CD14-positive monocyte (primary cell): ENCODE data around the gene UBE2H. TPM values are rescaled to one million over a fixed set of nuclear protein-coding genes. Genes with fewer than 3 reads are reported as not detected.

Source experiments
- DNase-seq, 3 donors: peaks; one replicate each; pipeline ENCODE4 v3.0.0-alpha.2; 2011 to 2022
- H2AFZ ChIP-seq: 2 replicates; pipeline ENCODE4 v1.6.0; 2012; ENCODE audit warnings: mild to moderate bottlenecking, low read depth, low read length, inconsistent platforms; ENCODE audit not compliant: insufficient read depth, poor library complexity, severe bottlenecking
- H3K27ac ChIP-seq, 2 donors: 1 replicate in 1 of 2; 2 replicates in 1 of 2; pipeline ENCODE4 v1.5.1; 2012 to 2013; ENCODE audit warnings: low read length in 2 of 2, control low read depth in 1 of 2, inconsistent platforms in 1 of 2, low read depth in 1 of 2, mild to moderate bottlenecking in 1 of 2
- H3K27me3 ChIP-seq, 2 donors: one replicate each; pipeline versions ENCODE4 v1.6.0 to v1.6.1; 2011 to 2013; ENCODE audit warnings: low read length in 2 of 2; ENCODE audit not compliant: control insufficient read depth in 2 of 2, insufficient read depth in 2 of 2
- H3K36me3 ChIP-seq, 2 donors: replicated peaks in 1 of 2; 1 replicate in 1 of 2; 2 replicates in 1 of 2; pipeline versions ENCODE4 v1.5.1 to v1.6.1; 2012 to 2013; ENCODE audit warnings: low read length in 2 of 2, control low read depth in 1 of 2, inconsistent platforms in 1 of 2, mild to moderate bottlenecking in 1 of 2; ENCODE audit not compliant: insufficient read depth in 2 of 2, control insufficient read depth in 1 of 2
- H3K4me1 ChIP-seq, 2 donors: 1 replicate in 1 of 2; 2 replicates in 1 of 2; pipeline versions ENCODE4 v1.5.1 to v1.6.1; 2012 to 2013; ENCODE audit warnings: low read length in 2 of 2, control low read depth in 1 of 2, inconsistent platforms in 1 of 2, mild to moderate bottlenecking in 1 of 2, moderate library complexity in 1 of 2; ENCODE audit not compliant: insufficient read depth in 2 of 2, control insufficient read depth in 1 of 2
- H3K4me2 ChIP-seq: replicated peaks from 2 replicates; pipeline ENCODE3; 2012; ENCODE audit warnings: low read length, moderate library complexity, mild to moderate bottlenecking; ENCODE audit not compliant: poor library complexity, severe bottlenecking; ENCODE audit errors: extremely low read depth
- H3K4me3 ChIP-seq, 3 experiments: fragments of 200-600 bp in 1 of 3; sonication (generic) in 1 of 3; replicated peaks in 1 of 3; 1 replicate in 2 of 3; 2 replicates in 1 of 3; pipeline ENCODE4 v1.5.1; 2011 to 2013; ENCODE audit warnings: low read length in 3 of 3, mild to moderate bottlenecking in 3 of 3, control low read depth in 2 of 3, low read depth in 2 of 3, inconsistent platforms in 1 of 3, moderate library complexity in 1 of 3
- H3K79me2 ChIP-seq: 2 replicates; pipeline ENCODE4 v1.6.0; 2012; ENCODE audit warnings: mild to moderate bottlenecking, control low read depth, inconsistent platforms, low read length, moderate library complexity; ENCODE audit not compliant: insufficient read depth
- H3K9ac ChIP-seq: 2 replicates; pipeline ENCODE4 v1.6.0; 2017; ENCODE audit warnings: low read length, mild to moderate bottlenecking; ENCODE audit not compliant: insufficient read depth, poor library complexity, severe bottlenecking
- H3K9me3 ChIP-seq, 2 donors: replicated peaks in 1 of 2; 1 replicate in 1 of 2; 2 replicates in 1 of 2; pipeline versions ENCODE4 v1.5.1 to v1.6.1; 2012 to 2013; ENCODE audit warnings: low read length in 2 of 2, control low read depth in 1 of 2; ENCODE audit not compliant: control insufficient read depth in 1 of 2, insufficient read depth in 1 of 2
- H4K20me1 ChIP-seq: 2 replicates; pipeline ENCODE4 v1.6.0; 2012; ENCODE audit warnings: mild to moderate bottlenecking, low read length, control low read depth, moderate library complexity; ENCODE audit not compliant: insufficient read depth
- H3K27ac Mint-ChIP-seq, 7 donors: one replicate each; pipeline ENCODE4 v1.8.0; 2020; ENCODE audit warnings: mild to moderate bottlenecking in 7 of 7, mixed read lengths in 7 of 7, moderate library complexity in 6 of 7, inconsistent platforms in 2 of 7
- H3K27me3 Mint-ChIP-seq, 3 donors: one replicate each; pipeline ENCODE4 v1.8.0; 2021 to 2022; ENCODE audit warnings: low read depth in 3 of 3, mild to moderate bottlenecking in 3 of 3, mixed read lengths in 3 of 3, moderate library complexity in 3 of 3, inconsistent platforms in 1 of 3
- H3K36me3 Mint-ChIP-seq, 2 donors: one replicate each; pipeline ENCODE4 v1.8.0; 2020; ENCODE audit warnings: mixed read lengths in 2 of 2, inconsistent platforms in 1 of 2, mild to moderate bottlenecking in 1 of 2
- H3K4me1 Mint-ChIP-seq: one replicate; pipeline ENCODE4 v1.8.0; 2020; ENCODE audit warnings: mild to moderate bottlenecking, mixed read lengths
- H3K4me3 Mint-ChIP-seq, 2 donors: one replicate each; pipeline ENCODE4 v1.8.0; 2020; ENCODE audit warnings: mild to moderate bottlenecking in 2 of 2, mixed read lengths in 2 of 2, moderate library complexity in 1 of 2
- H3K9me3 Mint-ChIP-seq, 7 donors: one replicate each; pipeline ENCODE4 v1.8.0; 2020 to 2022; ENCODE audit warnings: mixed read lengths in 7 of 7, mild to moderate bottlenecking in 6 of 7, moderate library complexity in 6 of 7, inconsistent platforms in 2 of 7
- CTCF ChIP-seq: fragments of 200-600 bp; IDR thresholded peaks from one replicate; pipeline ENCODE4 v1.8.0; 2022; ENCODE audit warnings: antibody characterized with exemption, mild to moderate bottlenecking
- WGBS: methylation state at CpG from one replicate; pipeline ENCODE4 v1.1.5; 2013; ENCODE audit warnings: missing lambda C conversion rate; ENCODE audit not compliant: insufficient coverage; 5-methylcytosine and 5-hydroxymethylcytosine counted together
- intact Hi-C, 2 donors: fragments of 100-400 bp; cut with micrococcal nuclease; formaldehyde crosslinking; loops; one replicate each; pipeline versions ENCODE4 v1.15.0 to v1.15.1; 2023
- polyA plus RNA-seq, 3 donors: library from polyadenylated mRNA; depleted of rRNA in 1 of 3; unstranded in 2 of 3; stranded (reverse) in 1 of 3; fragments of 300-500 nt in 2 of 3; fragments of >200 nt in 1 of 3; fragmentation: Illumina TruSeq in 2 of 3; gene quantifications; 1 replicate in 2 of 3; 2 replicates in 1 of 3; pipeline ENCODE4 v1.2.3, GENCODE V29; 2012 to 2021

Gene UBE2H
- polyA plus RNA-seq, 3 donors: 12.6 to 26.0 (median 16.0) TPM

GRCh38 chr7:129782818-129783583 lies 169.8 kb downstream of the UBE2H start:
- Histone ChIP-seq H3K27me3 (peaks cover 81 to 94% of the 10 kb centered on the region in 2 donors), H3K9me3 (peaks cover 0 to 35% of the 10 kb centered on the region in 2 donors), H3K4me1 (peaks cover 69 to 74% of the 10 kb centered on the region in 2 donors), H3K27ac (no peak overlapping the region), H4K20me1 (peaks cover 5% of the 10 kb centered on the region), H3K36me3 (no peaks in the 10 kb centered on the region), H3K9ac (no peak overlapping the region), H3K79me2 (no peaks in the 10 kb centered on the region), H2AFZ (no peak overlapping the region), H3K4me3 (no peak overlapping the region), H3K4me2 (peak overlapping the region; percentile 19)
- H3K27me3 Mint-ChIP-seq: peaks cover 84 to 99% (median 91%) of the 10 kb centered on the region in 3 donors
- no peak overlapping the region for H3K27ac Mint-ChIP-seq
- H3K4me1 Mint-ChIP-seq: peaks cover 57% of the 10 kb centered on the region
- H3K36me3 Mint-ChIP-seq: peaks cover 9 to 14% of the 10 kb centered on the region in 2 donors
- H3K4me3 Mint-ChIP-seq: peak overlapping the region in 1 of 2 donors; percentile 91
- 6% methylated on average over 40 of the region's 42 CpGs for WGBS
- TF ChIP-seq CTCF: no peak
- intact Hi-C loops: loop anchor here in 1 of 2 donors (5.0 kb wide), 1 partner anchor 44 kb away; no protein-coding TSS in a partner anchor
- no peak for DNase-seq
- H3K9me3 Mint-ChIP-seq: peaks cover 0 to 51% (median 29%) of the 10 kb centered on the region in 7 donors

- peak overlapping the region in 1 of 2 donors; percentile 91 for H3K4me3 Mint-ChIP-seq
- WGBS: 4% methylated on average over 70 of the region's 73 CpGs
- H3K27ac ChIP-seq: no peak overlapping the region
- peaks cover 0 to 41% of the 10 kb centered on the region in 2 donors for H3K9me3 ChIP-seq
- peaks cover 9 to 14% of the 10 kb centered on the region in 2 donors for H3K36me3 Mint-ChIP-seq
- no peak overlapping the region for H3K27ac Mint-ChIP-seq
- H3K27me3 Mint-ChIP-seq: peaks cover 84 to 99% (median 91%) of the 10 kb centered on the region in 3 donors
- no peak for DNase-seq
- no peaks in the 10 kb centered on the region for H3K36me3 ChIP-seq
- H3K79me2 ChIP-seq: no peaks in the 10 kb centered on the region
- peaks cover 69 to 74% of the 10 kb centered on the region in 2 donors for H3K4me1 ChIP-seq
- peaks cover 0 to 52% (median 33%) of the 10 kb centered on the region in 7 donors for H3K9me3 Mint-ChIP-seq
- TF ChIP-seq CTCF: no peak
- peaks cover 85 to 97% of the 10 kb centered on the region in 2 donors for H3K27me3 ChIP-seq
- intact Hi-C loops: loop anchor here in 1 of 2 donors (5.0 kb wide), 1 partner anchor 45 kb away; no protein-coding TSS in a partner anchor
- H2AFZ ChIP-seq: no peak overlapping the region
- peaks cover 57% of the 10 kb centered on the region for H3K4me1 Mint-ChIP-seq
- H3K4me3 ChIP-seq: peak overlapping the region in 1 of 3 experiments; percentile 68
- H4K20me1 ChIP-seq: peaks cover 5% of the 10 kb centered on the region
- H3K9ac ChIP-seq: no peak overlapping the region
- peak overlapping the region; percentile 68 for H3K4me2 ChIP-seq
These were observed 170.6 kb downstream of the UBE2H start for GRCh38 chr7:129781928-129782817.
